ENCODE data around the gene TMEM252.

The TMEM252 gene

DNA sequence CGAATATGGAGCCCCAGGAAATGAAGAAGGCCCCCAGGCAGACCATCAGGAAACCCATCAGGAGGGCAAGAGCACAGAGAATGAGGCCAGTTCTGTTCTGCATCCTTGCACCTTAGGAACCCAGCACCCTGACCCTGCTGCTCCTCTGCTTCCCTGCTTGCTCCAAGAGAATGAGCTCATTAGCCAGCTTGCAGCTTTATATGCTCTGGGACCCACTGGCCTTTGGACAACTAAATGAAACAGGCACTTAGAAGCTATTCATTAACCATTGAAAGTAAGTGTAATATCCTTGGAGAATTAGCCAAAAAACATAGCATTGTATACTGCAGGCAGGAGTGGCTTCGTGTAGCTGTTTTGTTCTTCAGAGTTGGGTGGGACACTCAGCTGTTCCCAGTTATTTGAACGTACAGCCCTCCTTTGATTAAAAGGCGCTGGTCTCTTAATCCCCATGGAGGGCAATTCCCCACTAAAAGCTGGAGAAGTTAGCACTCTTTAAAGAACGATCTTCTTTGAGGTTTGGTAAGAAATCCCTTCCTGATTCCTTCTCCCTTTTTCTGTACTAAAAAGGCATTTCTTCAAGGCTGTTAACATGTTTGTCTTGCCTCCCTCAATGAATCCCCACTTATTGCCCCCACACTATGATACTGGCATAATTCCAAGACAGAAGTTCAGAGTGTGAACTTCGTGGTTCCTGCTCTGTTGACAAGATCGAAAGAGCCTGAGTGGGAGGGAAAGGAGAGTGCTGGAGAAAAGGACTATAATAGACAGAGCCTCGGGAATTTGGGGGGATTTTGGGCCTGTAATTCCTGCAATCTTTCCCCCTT is at the start of gene TMEM252:
Gene TMEM252, minus strand, starts transcription at position 172 of the 824 bp plus-strand sequence. Its CDS starts 69 bp downstream, at position 103.
- no peak for DNase-seq

GRCh38 chr9:68585034-68585761 is 44.5 kb upstream of the TMEM252 start:
- DNase-seq: no peak

- DNase-seq: peak; percentile 11 to 68
Measured at GRCh38 chr9:68584189-68585033, 43.7 kb upstream of the TMEM252 start.

DNA sequence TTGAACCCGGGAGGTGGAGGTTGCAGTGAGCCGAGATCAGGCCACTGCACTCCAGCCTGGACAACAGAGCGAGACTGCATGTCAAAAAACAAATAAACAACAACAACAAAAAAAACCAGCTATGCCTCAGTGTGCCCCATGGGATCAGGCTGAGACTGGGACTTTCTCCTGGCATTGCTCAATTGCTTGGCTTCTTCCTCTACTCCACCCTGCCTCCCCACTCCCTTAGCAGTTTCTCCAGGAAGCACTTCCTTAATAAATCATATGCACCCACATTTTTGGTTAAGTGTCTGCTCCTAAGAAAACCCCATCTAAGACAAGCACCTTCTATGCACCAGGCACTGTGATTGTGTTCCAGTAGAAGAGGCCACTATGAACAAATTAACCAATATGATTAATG is 41.0 kb upstream of the TMEM252 start:
- DNase-seq: no peak

- DNase-seq: no peak
Measured at GRCh38 chr9:68577774-68578591, 37.3 kb upstream of the TMEM252 start.

DNA sequence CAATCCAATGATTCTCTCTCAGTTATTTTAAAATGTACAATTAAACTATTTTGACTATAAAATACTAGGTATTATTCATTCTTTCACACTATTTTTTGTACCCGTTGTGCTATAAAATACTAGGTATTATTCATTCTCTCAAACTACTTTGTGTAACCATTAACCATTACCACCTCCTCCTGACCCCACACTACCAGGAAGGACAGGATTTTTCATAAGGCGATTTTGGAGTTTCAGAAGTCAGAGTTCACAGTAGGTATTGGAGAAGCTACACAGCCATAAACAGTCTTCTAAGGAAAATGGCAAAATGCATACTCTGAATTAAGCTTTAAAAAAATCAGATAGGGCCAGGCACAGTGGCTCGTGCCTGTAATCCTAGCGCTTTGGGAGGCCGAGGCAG is 35.1 kb upstream of the TMEM252 start:
- DNase-seq: no peak

DNA sequence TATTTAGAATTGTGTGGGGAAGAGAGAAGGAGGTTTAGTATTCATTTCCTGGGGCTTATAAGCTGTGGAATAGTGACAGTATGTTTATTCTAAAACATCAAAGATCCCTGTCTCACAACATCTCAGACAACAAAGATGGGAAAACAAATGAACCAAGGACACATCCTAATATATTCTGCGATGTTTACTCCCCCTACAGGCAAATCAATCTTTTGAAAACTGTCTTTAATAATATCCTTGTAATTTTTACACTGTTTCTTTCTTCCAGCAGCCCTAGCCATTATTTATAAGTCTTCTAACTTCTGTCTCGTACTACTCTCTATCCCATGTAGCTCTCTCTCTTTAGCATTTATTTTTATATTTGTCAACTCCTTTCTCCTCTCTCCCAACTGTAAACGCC is 33.5 kb upstream of the TMEM252 start:
- DNase-seq: no peak

DNA sequence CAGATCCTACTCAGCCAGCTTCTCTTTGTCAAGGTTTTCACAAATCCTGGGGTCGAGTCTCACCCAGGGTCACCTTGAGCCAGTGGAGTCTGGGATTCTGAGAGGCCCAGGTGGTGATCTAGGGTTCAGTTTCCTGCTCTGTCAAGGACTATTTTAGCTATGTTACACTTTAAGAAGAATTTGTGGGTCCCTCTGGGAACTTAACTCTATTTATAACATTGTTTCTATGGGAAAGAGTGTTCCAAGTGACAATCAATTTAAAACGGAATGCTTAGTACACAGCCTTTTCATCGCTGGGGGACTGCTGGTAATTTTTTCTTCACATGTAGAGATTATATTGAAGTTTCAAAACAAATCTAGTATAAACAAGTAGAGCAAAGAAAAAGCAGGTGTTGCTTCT is 26.9 kb upstream of the TMEM252 start:
- no peak for DNase-seq

DNA sequence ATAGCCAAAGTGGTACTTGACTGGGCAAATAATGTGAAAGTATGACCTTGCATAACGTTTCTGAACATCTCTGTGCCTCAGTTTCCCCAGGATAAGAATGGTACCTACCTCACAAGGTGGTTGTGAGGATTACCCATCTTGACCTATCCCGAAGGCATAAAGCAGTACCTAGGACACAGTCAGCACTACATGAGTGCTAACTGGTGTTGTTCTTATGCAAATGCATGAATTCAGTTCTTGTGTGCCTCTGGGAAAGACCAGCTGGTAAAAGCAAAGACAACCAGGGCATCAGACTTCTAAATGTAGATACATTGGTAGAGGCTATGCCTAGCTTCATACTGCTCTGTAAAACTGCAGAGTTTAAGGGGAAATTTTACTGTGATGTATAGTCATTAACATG is 21.8 kb upstream of the TMEM252 start:
- DNase-seq: no peak

DNA sequence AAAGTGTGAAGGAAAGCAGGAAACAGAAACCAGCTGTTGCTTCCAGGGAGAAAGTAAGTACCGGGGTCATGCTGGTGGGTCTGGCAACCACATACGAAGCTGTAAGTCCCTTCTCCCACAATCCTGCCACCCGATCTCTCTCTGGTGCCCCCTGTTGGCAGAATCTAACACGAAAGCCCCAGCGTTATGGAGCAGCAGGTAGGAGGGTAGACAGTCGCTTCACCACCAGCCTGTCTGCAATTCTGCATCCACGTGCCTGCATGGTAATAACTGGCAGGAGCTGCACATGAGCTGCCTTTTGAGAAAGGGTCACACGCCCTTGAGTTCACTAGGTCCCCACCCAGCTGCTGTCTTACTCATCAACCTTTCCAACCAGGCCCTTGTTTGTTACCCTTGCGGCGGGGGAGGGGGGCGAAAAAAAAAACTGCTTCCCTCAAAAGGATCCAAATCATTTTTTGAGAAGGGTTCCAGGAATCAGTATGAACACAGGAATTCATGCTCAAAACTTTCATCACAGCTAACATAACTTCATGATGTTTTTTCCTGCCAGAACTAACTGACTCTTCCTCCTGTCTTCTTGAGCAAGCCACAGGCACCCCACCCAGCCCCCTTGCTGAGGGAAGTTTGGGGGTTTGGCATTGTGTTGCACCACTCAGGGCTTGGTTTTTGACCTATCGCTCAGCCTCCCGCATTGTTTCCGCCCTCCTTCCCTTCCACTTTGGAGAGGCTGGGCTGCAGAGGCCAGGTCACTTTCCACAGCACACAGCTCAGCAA is 19.6 kb upstream of the TMEM252 start:
- DNase-seq: no peak

- no peak for DNase-seq
Measured at GRCh38 chr9:68558545-68558944, 17.9 kb upstream of the TMEM252 start.

DNA sequence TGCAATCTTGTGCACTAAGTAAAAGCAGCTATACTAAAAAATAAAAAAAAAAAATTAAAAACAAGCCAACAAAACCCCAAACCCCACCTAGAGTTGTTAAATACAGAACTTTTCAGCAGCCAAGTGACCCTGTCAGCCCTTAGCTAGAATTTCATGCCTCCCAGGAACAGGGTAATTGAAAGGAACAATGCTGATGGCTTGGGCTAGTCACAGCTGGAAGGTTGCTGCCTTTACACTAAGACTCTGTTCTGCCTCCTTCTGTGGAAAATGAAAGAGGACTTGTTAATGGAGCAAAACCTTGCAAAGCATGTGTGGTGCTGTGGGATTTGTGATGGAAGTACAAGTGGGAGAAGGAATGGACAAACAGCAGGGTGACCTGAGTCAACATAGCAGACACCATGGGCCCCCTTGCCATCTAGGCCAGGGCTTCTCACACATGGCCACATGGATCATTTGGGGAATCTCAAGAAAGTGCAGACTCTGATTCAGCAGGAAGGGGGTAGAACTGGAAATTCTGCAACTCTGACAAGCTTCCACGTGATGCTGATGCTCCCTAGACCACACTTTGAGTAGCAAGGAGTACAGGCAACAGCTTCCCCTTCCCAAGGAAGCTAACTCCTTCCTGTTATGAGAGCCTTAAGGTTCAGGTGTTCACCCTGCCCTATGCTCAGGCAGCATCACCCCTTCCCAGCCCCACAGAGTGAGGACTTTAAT is 14.9 kb upstream of the TMEM252 start:
- no peak for DNase-seq

GRCh38 chr9:68552700-68553476 is 12.2 kb upstream of the TMEM252 start:
- no peak for DNase-seq

- DNase-seq: no peak
Measured at GRCh38 chr9:68551191-68551590, 10.5 kb upstream of the TMEM252 start.

DNA sequence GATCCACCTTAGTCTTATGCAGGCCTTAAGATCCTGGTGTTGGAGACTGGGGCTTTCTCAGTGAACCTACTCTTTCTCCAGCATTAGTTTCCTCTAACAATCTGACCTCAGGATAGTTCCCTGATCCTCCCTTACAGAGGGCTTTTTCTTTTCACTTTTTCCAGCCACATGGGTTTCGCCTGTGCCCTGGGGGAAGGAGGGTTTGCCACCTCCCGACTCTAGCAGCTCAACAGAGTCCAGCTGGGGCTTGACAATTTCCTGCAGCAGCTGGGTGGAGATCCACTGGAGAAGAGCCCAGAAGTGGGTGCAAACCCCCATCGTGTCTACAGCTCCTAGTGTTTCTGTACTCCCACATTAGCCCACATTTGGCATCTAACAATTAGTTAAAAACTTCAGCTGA is 7.6 kb upstream of the TMEM252 start:
- no peak for DNase-seq

- no peak for DNase-seq
Measured at GRCh38 chr9:68547417-68547816, 6.7 kb upstream of the TMEM252 start.

DNA sequence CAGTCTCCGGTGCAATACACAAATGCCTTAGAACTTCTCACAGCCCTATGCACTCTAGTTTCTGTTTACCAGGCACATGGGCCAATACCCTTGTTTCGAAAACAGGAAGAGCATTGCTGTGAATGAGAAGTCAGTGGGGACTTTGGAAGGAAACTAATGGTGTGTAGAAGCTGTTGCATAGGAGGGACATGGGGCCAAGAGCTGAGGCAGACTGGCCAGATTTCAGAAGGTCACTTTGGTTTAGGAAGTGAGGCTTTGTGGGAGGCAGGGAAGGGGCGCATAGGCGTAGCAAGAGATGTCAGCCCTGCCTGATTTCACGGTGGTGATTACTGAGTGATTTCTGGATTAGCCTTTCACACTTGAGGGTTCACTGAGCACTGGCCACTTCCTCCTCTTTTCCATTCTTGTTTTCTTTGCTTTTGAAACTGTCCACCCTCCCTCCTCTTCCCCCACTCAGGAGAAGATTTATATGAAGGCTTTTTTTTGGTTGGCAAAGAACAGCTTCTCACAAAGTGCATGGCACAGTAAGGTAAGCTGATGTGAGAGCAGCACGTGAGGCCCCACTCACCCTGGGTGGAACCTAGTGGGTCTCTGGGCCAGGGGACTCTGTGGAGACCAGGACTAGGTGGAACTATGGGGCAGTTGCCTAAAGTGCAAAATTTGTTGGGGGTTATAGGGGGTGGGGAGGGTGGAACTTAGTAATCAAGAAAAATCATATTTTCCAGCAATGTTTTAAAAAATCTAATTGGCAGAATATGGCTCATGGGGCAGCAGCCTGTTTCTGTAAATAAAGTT is 6.1 kb upstream of the TMEM252 start:
- no peak for DNase-seq

- DNase-seq: no peak
Measured at GRCh38 chr9:68545033-68545705, 4.5 kb upstream of the TMEM252 start.

DNA sequence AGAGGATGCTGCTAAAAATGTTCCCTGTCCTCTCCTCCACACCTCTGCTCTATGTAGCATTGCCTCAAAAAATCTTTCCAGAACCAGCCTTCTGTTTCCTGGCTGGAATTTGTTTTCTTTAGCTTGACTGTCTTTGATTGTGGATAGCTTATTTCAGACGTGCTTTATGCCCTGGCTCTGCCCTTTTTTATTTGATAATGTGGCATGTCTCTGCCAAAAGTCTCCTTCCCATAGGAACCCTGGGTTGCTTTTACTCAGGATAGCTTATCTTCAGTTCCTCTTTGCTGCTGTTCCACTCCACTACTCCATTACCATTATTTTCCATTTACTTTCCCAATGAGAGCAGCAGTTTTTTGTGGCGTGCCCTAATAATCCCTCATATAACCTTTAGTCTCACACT is 885 bp upstream of the TMEM252 start:
- no peak for DNase-seq
